Calu3 (cell line): Measurements from ENCODE around the gene KIF9. TPM values are rescaled to one million over a fixed set of nuclear protein-coding genes. Genes with fewer than 3 reads are reported as not detected.
"Not testable (repeated sequence)": the region's sequence is repeated elsewhere in the genome, so short reads cannot be mapped to it uniquely, and the experiment has no call there.

Experiments
- BruUV-seq: library from RNA; stranded (reverse); fragments of 400-500 nt; replicated peaks from 2 replicates; lab custom pipeline; 2021; lab: Mats Ljungman, UMichigan
- CTCF ChIA-PET: fragments of 300-600 bp; sonication (Branson Sonifier 250); formaldehyde crosslinking; loops from one replicate; lab custom pipeline; 2022; ENCODE audit warnings: antibody characterized with exemption; lab: Charles Lee
- DNase-seq: peaks from one replicate; pipeline ENCODE4 v3.0.0; 2022
- H3K27ac Mint-ChIP-seq: one replicate; pipeline ENCODE4 v1.8.0; 2022; ENCODE audit warnings: mixed read lengths; ENCODE audit not compliant: unreplicated experiment
- H3K27me3 Mint-ChIP-seq: one replicate; pipeline ENCODE4 v1.8.0; 2022; ENCODE audit warnings: mixed read lengths; ENCODE audit not compliant: unreplicated experiment
- H3K36me3 Mint-ChIP-seq: one replicate; pipeline ENCODE4 v1.8.0; 2022; ENCODE audit warnings: mild to moderate bottlenecking, moderate library complexity, mixed read lengths; ENCODE audit not compliant: insufficient read depth, unreplicated experiment
- H3K4me1 Mint-ChIP-seq: one replicate; pipeline ENCODE4 v1.8.0; 2022; ENCODE audit warnings: mild to moderate bottlenecking, low read depth, mixed read lengths; ENCODE audit not compliant: unreplicated experiment
- H3K4me3 Mint-ChIP-seq: one replicate; pipeline ENCODE4 v1.8.0; 2022; ENCODE audit warnings: mild to moderate bottlenecking, low read depth, moderate library complexity, mixed read lengths; ENCODE audit not compliant: unreplicated experiment
- H3K9me3 Mint-ChIP-seq: one replicate; pipeline ENCODE4 v1.8.0; 2022; ENCODE audit warnings: low read depth, mixed read lengths; ENCODE audit not compliant: unreplicated experiment
- intact Hi-C: fragments of 100-400 bp; cut with micrococcal nuclease; formaldehyde crosslinking; loops from one replicate; pipeline ENCODE4 v1.10.0; 2022; ENCODE audit not compliant: unreplicated experiment
- total RNA-seq: library from RNA; stranded (reverse); gene quantifications from 2 replicates; pipeline ENCODE4 v1.2.3, GENCODE V29; 2022
- TF ChIP-seq, protein P1 (sequence below): fragments of 200-600 bp; IDR thresholded peaks from one replicate; pipeline ENCODE4 v1.8.0; 2022; ENCODE audit warnings: antibody characterized with exemption; ENCODE audit not compliant: unreplicated experiment

KIF9 gene
- total RNA-seq, 1 experiment from 2014 or later, result 8.9 TPM

- TF ChIP-seq, protein P1, sequence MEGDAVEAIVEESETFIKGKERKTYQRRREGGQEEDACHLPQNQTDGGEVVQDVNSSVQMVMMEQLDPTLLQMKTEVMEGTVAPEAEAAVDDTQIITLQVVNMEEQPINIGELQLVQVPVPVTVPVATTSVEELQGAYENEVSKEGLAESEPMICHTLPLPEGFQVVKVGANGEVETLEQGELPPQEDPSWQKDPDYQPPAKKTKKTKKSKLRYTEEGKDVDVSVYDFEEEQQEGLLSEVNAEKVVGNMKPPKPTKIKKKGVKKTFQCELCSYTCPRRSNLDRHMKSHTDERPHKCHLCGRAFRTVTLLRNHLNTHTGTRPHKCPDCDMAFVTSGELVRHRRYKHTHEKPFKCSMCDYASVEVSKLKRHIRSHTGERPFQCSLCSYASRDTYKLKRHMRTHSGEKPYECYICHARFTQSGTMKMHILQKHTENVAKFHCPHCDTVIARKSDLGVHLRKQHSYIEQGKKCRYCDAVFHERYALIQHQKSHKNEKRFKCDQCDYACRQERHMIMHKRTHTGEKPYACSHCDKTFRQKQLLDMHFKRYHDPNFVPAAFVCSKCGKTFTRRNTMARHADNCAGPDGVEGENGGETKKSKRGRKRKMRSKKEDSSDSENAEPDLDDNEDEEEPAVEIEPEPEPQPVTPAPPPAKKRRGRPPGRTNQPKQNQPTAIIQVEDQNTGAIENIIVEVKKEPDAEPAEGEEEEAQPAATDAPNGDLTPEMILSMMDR, result no peak
- H3K36me3 Mint-ChIP-seq, result no peaks in the 10 kb centered on the region
- no peak overlapping the region for H3K27ac Mint-ChIP-seq
- no peaks in the 10 kb centered on the region for H3K27me3 Mint-ChIP-seq
- H3K4me3 Mint-ChIP-seq, result no peak overlapping the region
- peaks cover 11% of the 10 kb centered on the region for H3K4me1 Mint-ChIP-seq
- DNase-seq, result no peak
- no peaks in the 10 kb centered on the region for H3K9me3 Mint-ChIP-seq
- CTCF ChIA-PET, result interaction anchor here (0.6 to 1.8 kb wide), 4 partner anchors 10 to 312 kb away, joined by 3 to 5 read pairs (median 3); no protein-coding TSS in a partner anchor
- intact Hi-C loops, result no loop called here
- no TSS peak for BruUV-seq
Observed at GRCh38 chr3:47314056-47314764, 31.6 kb upstream of the KIF9 start.

DNA sequence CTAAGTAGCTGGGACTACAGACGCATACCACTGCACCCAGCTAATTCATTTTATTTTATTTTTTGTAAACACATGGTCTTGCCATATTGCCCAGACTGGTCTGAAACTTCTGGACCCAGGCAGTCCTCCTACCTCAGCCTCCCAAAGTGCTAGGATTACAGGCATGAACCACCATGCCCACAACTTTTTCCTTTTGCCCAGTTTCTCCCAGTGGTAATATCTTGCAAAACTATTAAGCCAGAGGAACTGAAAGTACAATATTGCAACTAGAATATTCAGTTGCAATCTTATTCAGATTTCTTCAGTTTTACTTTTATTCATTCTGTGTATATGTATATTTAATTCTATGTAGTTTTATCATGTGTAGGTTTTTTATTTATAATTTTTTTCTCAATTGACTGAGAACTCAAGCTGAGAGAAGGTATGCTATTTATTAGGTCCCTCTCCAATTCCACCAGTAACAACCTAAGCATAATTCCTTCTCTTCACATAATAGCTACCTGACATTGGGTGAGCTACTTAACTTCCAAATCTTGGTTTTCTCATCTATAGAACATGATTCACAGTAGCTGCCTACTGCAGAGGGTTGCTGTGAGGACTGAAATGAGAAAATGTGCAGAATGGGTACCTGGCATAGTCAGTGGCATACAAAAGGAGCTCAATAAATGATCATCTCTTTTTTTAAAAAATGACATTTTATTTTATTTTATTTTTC, 30.9 kb upstream of the KIF9 start:
- CTCF ChIA-PET, result interaction anchor here (1.2 to 1.8 kb wide), 2 partner anchors 11 to 63 kb away, joined by 3 to 5 read pairs; no protein-coding TSS in a partner anchor
- Mint-ChIP-seq H3K27me3 (no peaks in the 10 kb centered on the region), H3K4me1 (peaks cover 11% of the 10 kb centered on the region), H3K4me3 (no peak overlapping the region), H3K9me3 (no peaks in the 10 kb centered on the region), H3K36me3 (no peaks in the 10 kb centered on the region), H3K27ac (no peak overlapping the region)
- TF ChIP-seq, protein P1, result no peak
- no peak for DNase-seq
- intact Hi-C loops, result no loop called here
- BruUV-seq, result no TSS peak

DNA sequence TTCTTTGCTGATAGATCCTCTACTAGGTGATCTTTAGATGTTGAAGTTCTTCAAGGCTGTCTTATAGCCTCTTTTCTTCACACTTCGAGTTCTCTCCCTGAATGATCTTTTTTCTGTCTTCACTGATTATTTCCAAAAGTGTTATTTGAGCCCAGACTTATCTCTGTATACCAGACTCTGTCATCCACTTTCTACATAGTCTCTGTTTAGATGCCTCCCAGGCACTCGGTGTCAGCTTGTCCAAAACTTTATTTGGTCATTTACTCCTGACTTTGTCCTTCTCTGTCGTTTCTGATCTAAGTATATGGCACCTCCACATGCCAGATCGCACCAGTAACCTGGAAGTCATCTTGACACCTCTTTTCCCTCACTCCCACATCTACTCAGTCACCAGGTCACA, 27.8 kb upstream of the KIF9 start:
- DNase-seq, result no peak
- Mint-ChIP-seq H3K9me3 (no peaks in the 10 kb centered on the region), H3K36me3 (no peaks in the 10 kb centered on the region), H3K4me3 (no peak overlapping the region), H3K27ac (no peak overlapping the region), H3K4me1 (peaks cover 11% of the 10 kb centered on the region), H3K27me3 (no peaks in the 10 kb centered on the region)
- TF ChIP-seq, protein P1, result no peak
- no TSS peak for BruUV-seq
- CTCF ChIA-PET, result no interaction called here
- intact Hi-C loops, result no loop called here

DNA sequence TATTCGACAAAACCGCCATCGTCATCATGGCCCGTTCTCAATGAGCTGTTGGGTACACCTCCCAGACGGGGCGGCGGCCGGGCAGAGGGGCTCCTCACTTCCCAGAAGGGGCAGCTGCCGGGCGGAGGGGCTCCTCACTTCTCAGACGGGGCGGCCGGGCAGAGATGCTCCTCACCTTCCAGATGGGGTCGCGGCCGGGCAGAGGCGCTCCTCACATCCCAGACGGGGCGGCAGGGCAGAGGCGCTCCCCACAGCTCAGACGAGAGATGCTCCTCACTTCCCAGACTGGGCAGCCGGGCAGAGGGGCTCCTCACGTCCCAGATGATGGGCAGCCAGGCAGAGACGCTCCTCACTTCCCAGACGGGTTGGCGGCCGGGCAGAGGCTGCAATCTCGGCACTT, 26.6 kb upstream of the KIF9 start:
- H3K27ac Mint-ChIP-seq, CTCF ChIA-PET, H3K27me3 Mint-ChIP-seq, intact Hi-C loops, H3K4me1 Mint-ChIP-seq, H3K4me3 Mint-ChIP-seq, H3K36me3 Mint-ChIP-seq, BruUV-seq, DNase-seq, H3K9me3 Mint-ChIP-seq: not testable (repeated sequence)

- Mint-ChIP-seq H3K27me3 (no peaks in the 10 kb centered on the region), H3K4me1 (no peaks in the 10 kb centered on the region), H3K9me3 (no peaks in the 10 kb centered on the region), H3K36me3 (no peaks in the 10 kb centered on the region), H3K4me3 (no peak overlapping the region), H3K27ac (no peak overlapping the region)
- BruUV-seq, result no TSS peak
- CTCF ChIA-PET, result no interaction called here
- intact Hi-C loops, result no loop called here
- no peak for DNase-seq
- TF ChIP-seq, protein P1, result no peak
Observed at GRCh38 chr3:47306022-47306421, 23.4 kb upstream of the KIF9 start.
